ENCODE data around the gene WDR27.

The WDR27 gene

DNA sequence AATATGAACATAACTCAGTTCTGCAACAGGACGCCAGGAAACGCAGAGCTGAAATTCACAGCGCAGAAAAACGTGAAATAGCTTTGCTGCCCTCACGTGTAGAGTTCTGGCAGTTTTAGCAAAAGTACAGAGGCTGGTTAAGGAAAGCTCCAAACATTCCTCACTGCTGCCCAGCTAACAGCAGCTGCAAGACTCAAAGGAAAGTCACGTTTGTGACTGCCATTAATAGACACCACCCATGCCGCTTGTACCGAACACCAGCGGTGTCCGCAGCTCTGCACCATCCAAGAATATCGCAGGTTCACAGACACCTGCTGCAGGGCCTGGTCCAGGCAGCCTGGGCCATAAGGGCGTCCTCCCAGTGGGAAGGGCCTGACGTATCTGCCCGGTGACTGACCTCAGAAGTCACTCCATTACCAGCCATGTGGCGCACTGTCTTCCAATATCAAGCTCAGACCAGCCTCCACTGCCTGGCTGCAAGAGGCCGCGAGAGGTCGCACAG is 61.4 kb downstream of the WDR27 start:
- TF ChIP-seq POLR2A (IDR thresholded peaks at IDR 0.05; ENCODE audit: extremely low read depth, insufficient read length): no peak
- no peak for TF ChIP-seq MAX (IDR thresholded peaks at IDR 0.05; ENCODE audit: low read depth, low read length)
- no peak for TF ChIP-seq CTCF (IDR thresholded peaks at IDR 0.05; ENCODE audit: low read depth, low read length)
- TF ChIP-seq MYC (IDR thresholded peaks at IDR 0.05; ENCODE audit: low read depth, low read length): no peak
- no peak overlapping the region for H3K4me3 ChIP-seq (ENCODE audit: low read depth, low read length)
- DNase-seq (ENCODE audit: low read depth): no peak

GRCh38 chr6:169639653-169640278 is 62.1 kb downstream of the WDR27 start:
- H3K4me3 ChIP-seq (ENCODE audit: low read depth, low read length): no peak overlapping the region
- TF ChIP-seq POLR2A (IDR thresholded peaks at IDR 0.05; ENCODE audit: extremely low read depth, insufficient read length) (no peak), MYC (IDR thresholded peaks at IDR 0.05; ENCODE audit: low read depth, low read length) (no peak), CTCF (IDR thresholded peaks at IDR 0.05; ENCODE audit: low read depth, low read length) (no peak), MAX (IDR thresholded peaks at IDR 0.05; ENCODE audit: low read depth, low read length) (no peak)
- no peak for DNase-seq (ENCODE audit: low read depth)

- TF ChIP-seq MYC (IDR thresholded peaks at IDR 0.05; ENCODE audit: low read depth, low read length): no peak
- no peak for TF ChIP-seq CTCF (IDR thresholded peaks at IDR 0.05; ENCODE audit: low read depth, low read length)
- TF ChIP-seq POLR2A (IDR thresholded peaks at IDR 0.05; ENCODE audit: extremely low read depth, insufficient read length): no peak
- TF ChIP-seq MAX (IDR thresholded peaks at IDR 0.05; ENCODE audit: low read depth, low read length): no peak
- no peak for DNase-seq (ENCODE audit: low read depth)
- no peak overlapping the region for H3K4me3 ChIP-seq (ENCODE audit: low read depth, low read length)
Measured at GRCh38 chr6:169638915-169639314, 62.9 kb downstream of the WDR27 start.

GRCh38 chr6:169638388-169638787 is 63.4 kb downstream of the WDR27 start:
- no peak overlapping the region for H3K4me3 ChIP-seq (ENCODE audit: low read depth, low read length)
- TF ChIP-seq MAX (IDR thresholded peaks at IDR 0.05; ENCODE audit: low read depth, low read length) (no peak), MYC (IDR thresholded peaks at IDR 0.05; ENCODE audit: low read depth, low read length) (no peak), CTCF (IDR thresholded peaks at IDR 0.05; ENCODE audit: low read depth, low read length) (no peak), POLR2A (IDR thresholded peaks at IDR 0.05; ENCODE audit: extremely low read depth, insufficient read length) (no peak)
- DNase-seq (ENCODE audit: low read depth): no peak

GRCh38 chr6:169635345-169635744 is 66.5 kb downstream of the WDR27 start:
- H3K4me3 ChIP-seq (ENCODE audit: low read depth, low read length): no peak overlapping the region
- TF ChIP-seq CTCF (IDR thresholded peaks at IDR 0.05; ENCODE audit: low read depth, low read length): no peak
- TF ChIP-seq MAX (IDR thresholded peaks at IDR 0.05; ENCODE audit: low read depth, low read length): no peak
- TF ChIP-seq MYC (IDR thresholded peaks at IDR 0.05; ENCODE audit: low read depth, low read length): no peak
- no peak for TF ChIP-seq POLR2A (IDR thresholded peaks at IDR 0.05; ENCODE audit: extremely low read depth, insufficient read length)
- no peak for DNase-seq (ENCODE audit: low read depth)
